WERI-Rb-1 (cell line): ENCODE data around the gene KRT14.
"Not testable (repeated sequence)": the region's sequence is repeated elsewhere in the genome, so short reads cannot be mapped to it uniquely, and the experiment has no call there.

Experiments used
- DNase-seq: peaks from one replicate; pipeline ENCODE4 v3.0.0-alpha.2; 2020
- H3K27ac ChIP-seq: fragments of 250-450 bp; sonication (Bioruptor Pico); 2 replicates; pipeline ENCODE4 v1.5.1; 2020; ENCODE audit warnings: mild to moderate bottlenecking, moderate library complexity
- H3K27me3 ChIP-seq: fragments of 250-450 bp; sonication (Bioruptor Pico); 2 replicates; pipeline ENCODE4 v1.5.1; 2021; ENCODE audit warnings: mild to moderate bottlenecking, low read depth, moderate library complexity; ENCODE audit not compliant: insufficient read depth, severe bottlenecking
- H3K36me3 ChIP-seq: fragments of 250-450 bp; sonication (Bioruptor Pico); 2 replicates; pipeline ENCODE4 v1.5.1; 2020; ENCODE audit warnings: mild to moderate bottlenecking, moderate library complexity
- H3K4me3 ChIP-seq: 2 replicates; pipeline ENCODE4 v1.5.1; 2011; ENCODE audit warnings: low read depth, mild to moderate bottlenecking, control low read depth, low read length
- H3K9me3 ChIP-seq: fragments of 250-450 bp; sonication (Bioruptor Pico); 2 replicates; pipeline ENCODE4 v1.5.1; 2021; ENCODE audit warnings: mild to moderate bottlenecking, moderate library complexity; ENCODE audit not compliant: severe bottlenecking
- TF ChIP-seq, protein P1 (sequence below): IDR thresholded peaks from 2 replicates; pipeline ENCODE4 v1.5.1; 2011; ENCODE audit warnings: low read depth, mild to moderate bottlenecking, control low read depth, inconsistent platforms, low read length

Gene KRT14

GRCh38 chr17:41578538-41578937 is 8.2 kb downstream of the KRT14 start:
- TF ChIP-seq, protein P1, sequence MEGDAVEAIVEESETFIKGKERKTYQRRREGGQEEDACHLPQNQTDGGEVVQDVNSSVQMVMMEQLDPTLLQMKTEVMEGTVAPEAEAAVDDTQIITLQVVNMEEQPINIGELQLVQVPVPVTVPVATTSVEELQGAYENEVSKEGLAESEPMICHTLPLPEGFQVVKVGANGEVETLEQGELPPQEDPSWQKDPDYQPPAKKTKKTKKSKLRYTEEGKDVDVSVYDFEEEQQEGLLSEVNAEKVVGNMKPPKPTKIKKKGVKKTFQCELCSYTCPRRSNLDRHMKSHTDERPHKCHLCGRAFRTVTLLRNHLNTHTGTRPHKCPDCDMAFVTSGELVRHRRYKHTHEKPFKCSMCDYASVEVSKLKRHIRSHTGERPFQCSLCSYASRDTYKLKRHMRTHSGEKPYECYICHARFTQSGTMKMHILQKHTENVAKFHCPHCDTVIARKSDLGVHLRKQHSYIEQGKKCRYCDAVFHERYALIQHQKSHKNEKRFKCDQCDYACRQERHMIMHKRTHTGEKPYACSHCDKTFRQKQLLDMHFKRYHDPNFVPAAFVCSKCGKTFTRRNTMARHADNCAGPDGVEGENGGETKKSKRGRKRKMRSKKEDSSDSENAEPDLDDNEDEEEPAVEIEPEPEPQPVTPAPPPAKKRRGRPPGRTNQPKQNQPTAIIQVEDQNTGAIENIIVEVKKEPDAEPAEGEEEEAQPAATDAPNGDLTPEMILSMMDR: no peak
- no peak for DNase-seq
- H3K4me3 ChIP-seq: no peak overlapping the region
- H3K36me3 ChIP-seq: no peaks in the 10 kb centered on the region
- H3K27ac ChIP-seq: no peak overlapping the region
- no peaks in the 10 kb centered on the region for H3K27me3 ChIP-seq
- peaks cover 3% of the 10 kb centered on the region for H3K9me3 ChIP-seq

GRCh38 chr17:41576740-41577139 is 10.0 kb downstream of the KRT14 start:
- not testable (repeated sequence) for DNase-seq

GRCh38 chr17:41575336-41575735 is 11.4 kb downstream of the KRT14 start:
- TF ChIP-seq, protein P1: no peak
- H3K27me3 ChIP-seq: no peaks in the 10 kb centered on the region
- H3K4me3 ChIP-seq: no peak overlapping the region
- H3K9me3 ChIP-seq: peaks cover 2% of the 10 kb centered on the region
- DNase-seq: peak; percentile 95
- H3K27ac ChIP-seq: peak overlapping the region; percentile 36
- H3K36me3 ChIP-seq: no peaks in the 10 kb centered on the region

More at GRCh38 chr17:41576740-41577139, 10.0 kb downstream of the KRT14 start:
- not testable (repeated sequence) for H3K36me3 ChIP-seq, H3K9me3 ChIP-seq, H3K27ac ChIP-seq, H3K4me3 ChIP-seq, H3K27me3 ChIP-seq

DNA sequence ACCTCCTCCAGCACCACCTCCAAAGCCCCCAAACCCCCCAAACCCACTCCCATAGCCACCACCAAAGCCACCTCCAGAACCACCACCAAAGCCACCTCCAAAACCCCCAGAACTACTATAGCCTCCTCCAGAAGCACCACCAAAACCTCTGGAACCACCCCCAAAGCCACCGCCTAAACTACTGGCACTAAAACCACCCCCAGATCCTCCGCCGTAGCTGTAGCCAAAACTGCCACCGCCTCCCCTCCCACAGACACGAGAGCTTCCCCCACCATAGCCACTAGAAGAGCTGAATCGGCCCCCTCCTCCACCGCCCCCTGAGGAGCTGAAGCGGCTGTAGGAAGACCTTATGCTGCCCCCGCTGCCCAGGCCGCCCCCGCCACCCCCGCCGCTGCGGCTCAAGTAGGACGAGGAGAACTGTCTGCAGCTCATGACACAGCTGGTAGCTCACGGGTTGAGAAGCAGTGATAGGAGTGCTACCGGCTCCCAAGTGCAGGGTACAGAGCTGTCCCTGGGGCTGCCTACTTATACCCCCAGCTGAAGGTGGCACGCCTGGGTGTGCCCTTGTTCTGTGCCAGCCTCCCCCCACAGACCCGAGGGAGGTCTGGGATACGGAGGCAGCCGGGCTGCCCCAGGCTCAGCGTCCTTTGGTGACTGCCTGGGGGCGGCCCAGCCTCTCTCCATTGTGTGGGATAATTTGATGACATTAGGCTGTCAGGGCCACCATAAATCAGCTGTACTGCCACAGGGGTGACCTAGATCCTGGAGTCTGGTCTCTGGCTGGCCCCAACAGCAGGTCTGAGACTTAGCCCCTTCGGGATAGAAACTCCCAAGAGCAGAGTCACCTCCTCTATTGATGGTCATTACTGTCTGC is 14.9 kb downstream of the KRT14 start, which contains the start of gene KRT9:
KRT9 (minus strand) TSS at position 499 of the 874 bp plus-strand sequence; CDS start at position 432, 67 bp downstream.
- peak within 1 kb of the TSS; percentile 61 for H3K27ac ChIP-seq
- peak within 1 kb of the TSS; percentile 30 for H3K4me3 ChIP-seq
- TF ChIP-seq, protein P1: no peak
- peak; percentile 90 for DNase-seq
- H3K36me3 ChIP-seq: no peaks in the 10 kb centered on the region
- no peaks in the 10 kb centered on the region for H3K9me3 ChIP-seq
- no peaks in the 10 kb centered on the region for H3K27me3 ChIP-seq

GRCh38 chr17:41567317-41567716 is 19.4 kb downstream of the KRT14 start:
- no peaks in the 10 kb centered on the region for H3K36me3 ChIP-seq
- no peak overlapping the region for H3K27ac ChIP-seq
- H3K9me3 ChIP-seq: no peaks in the 10 kb centered on the region
- TF ChIP-seq, protein P1: no peak
- H3K27me3 ChIP-seq: no peaks in the 10 kb centered on the region
- no peak overlapping the region for H3K4me3 ChIP-seq
- DNase-seq: no peak

DNA sequence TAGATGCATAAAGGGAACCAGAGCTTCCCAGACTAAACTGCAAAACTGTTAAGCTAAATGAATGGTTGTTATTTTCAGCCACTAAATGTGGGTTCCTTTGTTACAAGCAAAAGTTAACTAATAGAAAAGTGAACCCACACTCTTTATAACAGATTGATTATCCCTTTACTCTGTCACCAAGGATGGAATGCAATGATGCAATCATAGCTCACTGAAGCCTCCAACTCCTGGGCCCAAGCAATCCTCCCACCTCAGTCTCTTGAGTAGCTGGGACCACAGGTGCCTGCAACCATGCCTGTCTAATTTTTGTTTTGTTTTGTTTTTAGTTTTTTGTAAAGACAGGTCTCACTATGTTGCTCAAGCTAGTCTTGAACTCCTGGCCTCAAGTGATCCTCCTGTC is 21.4 kb downstream of the KRT14 start:
- DNase-seq: no peak
- no peaks in the 10 kb centered on the region for H3K9me3 ChIP-seq
- TF ChIP-seq, protein P1: no peak
- H3K4me3 ChIP-seq: no peak overlapping the region
- H3K27ac ChIP-seq: no peak overlapping the region
- no peaks in the 10 kb centered on the region for H3K36me3 ChIP-seq
- H3K27me3 ChIP-seq: no peaks in the 10 kb centered on the region
